Measurements from ENCODE around the gene SH2D4B.

SH2D4B gene

DNA sequence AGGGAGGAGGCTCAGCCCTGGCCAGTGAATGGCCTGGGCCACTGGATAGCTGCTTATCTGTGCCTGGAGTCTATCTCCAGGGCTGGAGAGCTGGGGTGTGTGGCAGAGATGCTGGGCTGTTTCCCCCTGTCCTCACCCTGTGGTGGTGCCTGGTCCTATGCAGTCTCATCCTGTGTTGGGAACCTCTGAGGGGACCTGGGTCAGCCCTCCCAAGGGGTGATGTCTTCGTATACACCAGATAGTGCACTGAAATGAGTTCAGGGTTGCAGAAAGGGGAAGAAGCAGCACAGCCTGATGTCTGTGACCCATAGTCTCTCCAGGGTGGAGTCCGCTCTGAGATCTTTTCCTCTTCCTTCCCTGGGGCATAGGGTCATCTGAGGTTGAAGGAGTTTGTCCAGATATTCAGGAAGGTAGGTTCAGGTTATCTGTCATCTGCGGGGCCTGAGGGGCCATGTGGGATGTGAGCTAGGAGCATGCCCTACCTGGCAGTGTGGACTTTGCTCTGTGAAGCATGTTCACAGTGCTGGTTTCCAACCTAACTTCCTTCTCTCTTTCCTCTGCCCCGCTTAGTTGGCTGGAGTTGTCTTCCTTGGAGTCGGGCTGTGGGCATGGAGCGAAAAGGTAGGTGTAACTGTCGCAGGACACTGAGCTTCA, 33.4 kb upstream of the SH2D4B start:
- DNase-seq (ENCODE audit: low spot score) = no peak

GRCh38 chr10:80504897-80505465, 32.7 kb upstream of the SH2D4B start:
- DNase-seq (ENCODE audit: low spot score) = no peak

GRCh38 chr10:80506189-80506575, 31.5 kb upstream of the SH2D4B start:
- DNase-seq (ENCODE audit: low spot score) = no peak

- no peak for DNase-seq (ENCODE audit: low spot score)
Measured at GRCh38 chr10:80506836-80507487, 30.7 kb upstream of the SH2D4B start.

- no peak for DNase-seq (ENCODE audit: low spot score)
Measured at GRCh38 chr10:80509108-80509402, 28.6 kb upstream of the SH2D4B start.

GRCh38 chr10:80509403-80510161, 28.1 kb upstream of the SH2D4B start:
- DNase-seq (ENCODE audit: low spot score) = no peak

DNA sequence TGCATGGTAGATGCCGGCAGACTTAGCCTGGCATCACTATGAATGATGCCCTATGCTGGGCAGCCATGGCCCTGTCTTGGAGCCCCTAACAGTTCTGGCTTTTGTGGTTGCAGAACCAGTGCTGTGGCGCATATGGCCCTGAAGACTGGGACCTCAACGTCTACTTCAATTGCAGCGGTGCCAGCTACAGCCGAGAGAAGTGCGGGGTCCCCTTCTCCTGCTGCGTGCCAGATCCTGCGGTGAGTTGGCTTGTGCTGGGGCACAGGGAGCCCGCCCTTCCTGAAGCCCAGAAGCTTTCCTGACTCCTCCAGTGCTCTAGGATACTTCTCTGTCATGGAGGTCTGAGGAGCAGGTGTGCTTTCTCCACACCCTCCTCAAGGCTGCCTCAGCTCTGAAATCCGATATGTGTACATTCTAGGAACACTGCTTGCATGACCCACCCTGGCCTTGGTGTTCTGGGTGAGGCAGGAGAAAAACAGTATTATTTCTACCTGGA, 25.6 kb upstream of the SH2D4B start:
- no peak for DNase-seq (ENCODE audit: low spot score)

GRCh38 chr10:80513106-80513505, 24.6 kb upstream of the SH2D4B start:
- DNase-seq (ENCODE audit: low spot score) = no peak

GRCh38 chr10:80515511-80515910, 22.2 kb upstream of the SH2D4B start:
- no peak for DNase-seq (ENCODE audit: low spot score)

- DNase-seq (ENCODE audit: low spot score) = no peak
Measured at GRCh38 chr10:80515941-80516340, 21.8 kb upstream of the SH2D4B start.

- no peak for DNase-seq (ENCODE audit: low spot score)
Measured at GRCh38 chr10:80516506-80517075, 21.1 kb upstream of the SH2D4B start.

GRCh38 chr10:80517416-80518142, 20.1 kb upstream of the SH2D4B start:
- DNase-seq (ENCODE audit: low spot score) = no peak

DNA sequence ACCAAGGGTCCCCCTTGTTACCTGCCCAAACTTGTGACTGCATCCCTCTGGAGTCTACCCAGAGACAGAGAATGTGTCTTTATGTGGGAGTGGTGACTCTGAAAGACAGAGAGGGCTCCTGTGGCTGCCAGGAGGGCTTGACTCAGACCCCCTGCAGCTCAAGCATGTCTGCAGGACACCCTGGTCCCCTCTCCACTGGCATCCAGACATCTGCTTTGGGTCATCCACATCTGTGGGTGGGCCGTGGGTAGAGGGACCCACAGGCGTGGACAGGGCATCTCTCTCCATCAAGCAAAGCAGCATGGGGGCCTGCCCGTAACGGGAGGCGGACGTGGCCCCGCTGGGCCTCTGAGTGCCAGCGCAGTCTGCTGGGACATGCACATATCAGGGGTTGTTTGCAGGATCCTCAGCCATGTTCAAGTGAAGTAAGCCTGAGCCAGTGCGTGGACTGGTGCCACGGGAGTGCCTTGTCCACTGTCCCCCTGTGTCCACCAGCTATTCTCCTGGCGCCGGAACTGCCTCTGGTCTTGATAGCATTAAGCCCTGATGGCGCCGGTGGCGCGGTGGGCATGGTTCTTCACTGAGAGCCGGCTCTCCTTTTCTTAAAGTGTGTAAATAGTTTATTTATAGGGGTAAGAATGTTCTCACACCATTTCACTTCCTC, 19.4 kb upstream of the SH2D4B start:
- DNase-seq (ENCODE audit: low spot score) = no peak

DNA sequence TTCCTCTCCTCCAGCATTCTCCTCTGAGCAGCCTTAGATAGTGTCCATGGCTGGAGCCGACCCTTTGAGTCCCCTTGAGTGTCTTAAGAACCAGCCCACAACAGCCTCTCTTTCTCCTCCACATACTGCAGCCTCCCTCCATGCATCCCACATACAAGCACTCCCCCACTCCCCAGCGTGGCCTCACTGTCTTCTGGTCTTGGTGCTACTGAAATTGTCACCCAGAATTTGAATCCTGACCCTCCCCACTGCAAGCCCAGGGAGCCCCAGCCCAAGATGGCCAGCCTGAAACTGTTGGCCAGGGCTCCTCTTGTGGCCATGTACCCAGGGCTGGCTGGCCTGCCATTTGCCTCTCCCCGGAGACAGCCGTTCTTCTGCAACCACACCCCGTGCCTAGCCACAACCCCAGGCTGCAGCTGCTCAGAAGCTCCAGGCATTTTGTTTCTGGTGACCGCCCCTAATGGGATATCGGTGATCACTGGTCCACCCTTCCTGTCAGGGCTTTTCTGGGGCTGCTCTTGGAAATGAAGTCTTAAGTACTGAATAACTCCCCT, 18.8 kb upstream of the SH2D4B start:
- DNase-seq (ENCODE audit: low spot score) = no peak

GRCh38 chr10:80519936-80520650, 17.6 kb upstream of the SH2D4B start:
- DNase-seq (ENCODE audit: low spot score) = no peak

GRCh38 chr10:80520661-80521470, 16.8 kb upstream of the SH2D4B start:
- DNase-seq (ENCODE audit: low spot score) = no peak

DNA sequence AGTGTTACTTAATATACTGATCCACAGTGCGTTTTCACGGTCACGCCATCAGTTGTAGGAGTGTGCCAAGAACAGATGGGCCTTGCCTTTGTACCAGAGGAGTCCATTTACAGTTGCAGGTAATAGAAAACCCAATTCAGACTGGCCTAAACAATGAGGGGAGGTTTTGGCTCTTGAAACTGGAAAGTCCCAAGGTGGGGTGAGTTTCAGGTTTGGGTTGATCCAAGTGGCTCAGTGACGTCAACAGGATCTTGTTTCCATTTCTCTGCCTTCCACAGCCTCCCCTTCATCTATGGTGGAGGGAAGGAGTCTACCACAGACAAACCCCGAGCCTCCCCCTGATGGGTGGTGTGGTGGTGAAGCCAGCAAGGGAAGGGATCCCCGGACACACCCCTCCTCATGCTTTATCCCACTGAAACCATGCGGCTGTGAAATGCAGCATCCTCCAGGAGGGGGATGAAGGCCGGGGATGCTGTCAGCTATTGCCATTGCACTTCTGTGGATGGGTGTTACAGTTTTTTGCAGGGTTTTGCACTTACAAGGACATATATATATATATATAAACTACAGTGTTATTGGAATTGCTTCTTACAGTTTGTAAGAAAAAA, 14.8 kb upstream of the SH2D4B start:
- no peak for DNase-seq (ENCODE audit: low spot score)

GRCh38 chr10:80523773-80524172, 13.9 kb upstream of the SH2D4B start:
- no peak for DNase-seq (ENCODE audit: low spot score)
